ENCODE measurements around the gene PDCD2L.

DNA sequence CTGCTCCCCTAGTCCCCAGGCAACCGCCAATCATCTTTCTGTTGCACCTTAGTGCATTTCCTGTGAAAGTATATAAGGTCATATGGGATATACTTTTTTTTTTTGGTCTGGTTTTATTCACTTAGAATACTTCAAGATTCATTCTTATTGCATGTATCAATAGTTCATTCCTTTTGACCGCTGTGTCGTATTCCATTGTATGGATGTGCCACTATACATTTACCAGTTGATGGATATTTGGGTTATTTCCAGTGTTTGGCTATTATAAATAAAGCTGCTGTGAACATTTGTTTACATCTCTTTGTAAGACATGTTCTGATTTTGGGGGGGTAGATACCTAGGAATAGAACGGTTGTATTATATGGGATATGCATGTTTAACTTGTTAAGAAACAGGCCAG is 14.1 kb downstream of the PDCD2L start:
- TF ChIP-seq POLR2A (IDR thresholded peaks at IDR 0.05; ENCODE audit: low read depth, low read length): no peak
- no peak for TF ChIP-seq TAF1 (IDR thresholded peaks at IDR 0.05; ENCODE audit: borderline replicate concordance, low read depth, low read length)
